Astrocyte of the cerebellum (primary cell): ENCODE data around the gene UNKL.

Experiments
- DNase-seq: peaks from one replicate; pipeline ENCODE4 v3.0.0-alpha.2; 2011; ENCODE audit warnings: low read depth
- H3K4me3 ChIP-seq: 2 replicates; pipeline ENCODE4 v1.5.1; 2011; ENCODE audit warnings: mild to moderate bottlenecking, low read depth, low read length, moderate library complexity
- in situ Hi-C: cut with HindIII; loops from 2 replicates; pipeline ENCODE4 v1.10.0; 2017; ENCODE audit warnings: low sequenced_read_pairs
- TF ChIP-seq, protein P1 (sequence below): IDR thresholded peaks from 2 replicates; pipeline ENCODE4 v1.5.1; 2012; ENCODE audit warnings: low read length, low read depth, moderate library complexity, mild to moderate bottlenecking; ENCODE audit errors: missing control alignments

Gene UNKL, protein sequence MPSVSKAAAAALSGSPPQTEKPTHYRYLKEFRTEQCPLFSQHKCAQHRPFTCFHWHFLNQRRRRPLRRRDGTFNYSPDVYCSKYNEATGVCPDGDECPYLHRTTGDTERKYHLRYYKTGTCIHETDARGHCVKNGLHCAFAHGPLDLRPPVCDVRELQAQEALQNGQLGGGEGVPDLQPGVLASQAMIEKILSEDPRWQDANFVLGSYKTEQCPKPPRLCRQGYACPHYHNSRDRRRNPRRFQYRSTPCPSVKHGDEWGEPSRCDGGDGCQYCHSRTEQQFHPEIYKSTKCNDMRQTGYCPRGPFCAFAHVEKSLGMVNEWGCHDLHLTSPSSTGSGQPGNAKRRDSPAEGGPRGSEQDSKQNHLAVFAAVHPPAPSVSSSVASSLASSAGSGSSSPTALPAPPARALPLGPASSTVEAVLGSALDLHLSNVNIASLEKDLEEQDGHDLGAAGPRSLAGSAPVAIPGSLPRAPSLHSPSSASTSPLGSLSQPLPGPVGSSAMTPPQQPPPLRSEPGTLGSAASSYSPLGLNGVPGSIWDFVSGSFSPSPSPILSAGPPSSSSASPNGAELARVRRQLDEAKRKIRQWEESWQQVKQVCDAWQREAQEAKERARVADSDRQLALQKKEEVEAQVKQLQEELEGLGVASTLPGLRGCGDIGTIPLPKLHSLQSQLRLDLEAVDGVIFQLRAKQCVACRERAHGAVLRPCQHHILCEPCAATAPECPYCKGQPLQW

DNA sequence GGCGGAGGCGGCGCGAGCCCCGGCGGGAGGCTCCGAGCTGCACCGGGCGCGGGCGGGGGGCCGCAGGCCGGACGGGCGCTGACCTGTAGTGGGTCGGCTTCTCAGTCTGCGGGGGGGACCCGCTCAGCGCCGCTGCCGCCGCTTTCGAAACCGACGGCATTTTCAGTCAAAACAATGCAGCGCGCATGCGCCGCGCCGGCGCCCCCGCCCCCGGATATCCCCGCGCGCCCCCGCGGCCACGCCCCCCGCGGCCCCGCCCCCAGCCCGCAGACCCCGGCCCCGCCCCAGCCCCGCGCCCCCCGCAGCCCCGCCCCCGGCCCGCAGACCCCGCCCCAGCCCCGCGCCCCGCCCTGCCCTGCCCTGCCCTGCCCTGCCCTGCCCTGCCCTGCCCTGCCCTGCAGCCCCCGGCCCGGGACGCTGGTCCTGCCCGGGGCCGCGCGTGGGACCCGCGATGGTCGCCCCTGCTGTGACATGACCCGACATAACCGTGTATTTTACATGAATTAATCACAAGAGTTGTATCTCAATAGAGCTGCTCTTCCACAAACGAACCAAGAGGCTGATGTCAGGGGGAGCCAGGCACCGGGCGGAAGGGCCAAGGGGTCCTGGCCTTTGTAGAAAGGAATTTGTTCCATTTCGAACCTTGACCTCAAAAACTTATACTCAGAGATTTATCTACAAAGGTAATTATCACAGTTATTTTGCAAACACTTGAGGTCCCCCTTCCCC, at the start of gene UNKL:
Gene UNKL (minus strand): TSS at position 173 of the 729 bp plus-strand sequence. CDS start 13 bp downstream, at position 160.
- in situ Hi-C loops = no loop called here
- TF ChIP-seq, protein P1, sequence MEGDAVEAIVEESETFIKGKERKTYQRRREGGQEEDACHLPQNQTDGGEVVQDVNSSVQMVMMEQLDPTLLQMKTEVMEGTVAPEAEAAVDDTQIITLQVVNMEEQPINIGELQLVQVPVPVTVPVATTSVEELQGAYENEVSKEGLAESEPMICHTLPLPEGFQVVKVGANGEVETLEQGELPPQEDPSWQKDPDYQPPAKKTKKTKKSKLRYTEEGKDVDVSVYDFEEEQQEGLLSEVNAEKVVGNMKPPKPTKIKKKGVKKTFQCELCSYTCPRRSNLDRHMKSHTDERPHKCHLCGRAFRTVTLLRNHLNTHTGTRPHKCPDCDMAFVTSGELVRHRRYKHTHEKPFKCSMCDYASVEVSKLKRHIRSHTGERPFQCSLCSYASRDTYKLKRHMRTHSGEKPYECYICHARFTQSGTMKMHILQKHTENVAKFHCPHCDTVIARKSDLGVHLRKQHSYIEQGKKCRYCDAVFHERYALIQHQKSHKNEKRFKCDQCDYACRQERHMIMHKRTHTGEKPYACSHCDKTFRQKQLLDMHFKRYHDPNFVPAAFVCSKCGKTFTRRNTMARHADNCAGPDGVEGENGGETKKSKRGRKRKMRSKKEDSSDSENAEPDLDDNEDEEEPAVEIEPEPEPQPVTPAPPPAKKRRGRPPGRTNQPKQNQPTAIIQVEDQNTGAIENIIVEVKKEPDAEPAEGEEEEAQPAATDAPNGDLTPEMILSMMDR = no peak
- no peak for DNase-seq
- peak within 1 kb of the TSS; percentile 85 for H3K4me3 ChIP-seq

DNA sequence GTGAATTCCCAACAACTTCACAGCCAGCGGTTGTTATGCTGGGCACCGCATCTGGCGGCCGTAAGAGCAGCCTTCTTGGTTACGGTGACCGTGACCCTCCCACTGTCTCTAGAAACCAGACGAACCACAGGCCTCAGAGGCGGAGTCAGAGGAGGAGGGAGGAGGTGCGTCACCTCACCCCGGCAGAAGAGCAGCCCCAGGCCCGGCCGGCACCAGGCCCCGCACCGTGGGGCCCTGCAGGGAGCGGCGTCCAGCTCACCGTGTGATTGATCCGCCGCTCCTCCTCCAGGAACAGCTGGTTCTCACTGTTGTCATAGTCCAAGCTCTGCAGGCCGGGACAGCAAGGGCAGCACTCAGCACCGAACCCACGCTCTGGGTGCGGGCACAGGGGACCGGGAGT, 46.6 kb upstream of the UNKL start:
- no peak for DNase-seq
- in situ Hi-C loops = no loop called here
- TF ChIP-seq, protein P1 = no peak
- no peak overlapping the region for H3K4me3 ChIP-seq

DNA sequence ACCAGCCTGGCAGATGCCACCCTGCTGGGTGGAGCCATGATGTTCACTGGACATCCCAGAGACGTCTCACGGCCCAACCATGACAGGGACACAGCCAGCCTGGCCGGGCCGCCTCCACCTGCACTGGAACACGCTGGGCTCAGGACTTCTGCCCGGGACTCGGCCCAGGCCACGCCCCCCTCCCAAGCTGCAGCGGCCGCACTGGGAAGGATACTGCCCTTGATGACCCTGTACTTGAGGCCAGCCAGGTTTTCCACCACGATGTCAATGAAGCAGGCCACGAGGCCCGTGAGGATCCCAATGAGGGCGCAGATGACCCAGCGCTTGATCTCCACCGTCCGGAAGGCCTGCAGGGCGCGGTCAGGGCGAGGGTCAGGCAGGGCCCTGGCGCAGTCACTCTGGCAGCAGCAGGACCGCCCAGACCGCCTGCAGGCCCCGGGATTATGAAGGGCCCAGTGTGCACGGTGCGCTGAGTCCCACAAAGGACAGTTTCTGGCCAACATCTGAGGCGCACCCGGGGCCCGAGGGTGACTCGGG, 46.2 kb upstream of the UNKL start:
- TF ChIP-seq, protein P1 = no peak
- DNase-seq = no peak
- in situ Hi-C loops = no loop called here
- no peak overlapping the region for H3K4me3 ChIP-seq

DNA sequence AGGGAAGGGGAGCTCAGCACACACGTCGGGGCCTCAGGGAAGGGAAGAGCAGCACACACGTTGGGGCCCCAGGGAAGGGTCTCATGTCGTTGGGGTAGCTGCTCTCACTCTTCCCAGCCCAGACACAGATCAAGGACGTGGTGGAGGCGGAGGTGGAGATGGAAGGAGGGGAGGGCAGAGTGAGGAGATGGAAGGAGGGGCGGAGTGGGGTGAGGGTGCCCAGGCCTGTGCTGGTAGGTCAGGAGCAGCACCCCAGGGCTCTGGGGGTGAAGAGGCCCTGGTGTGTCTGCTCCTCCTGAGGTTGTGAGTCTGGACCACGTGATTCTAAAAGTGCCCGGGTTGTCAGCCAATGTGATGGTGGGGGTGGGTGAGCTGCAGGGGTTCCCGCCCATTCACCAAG, 45.5 kb upstream of the UNKL start:
- in situ Hi-C loops = no loop called here
- no peak for DNase-seq
- no peak overlapping the region for H3K4me3 ChIP-seq
- TF ChIP-seq, protein P1 = no peak

DNA sequence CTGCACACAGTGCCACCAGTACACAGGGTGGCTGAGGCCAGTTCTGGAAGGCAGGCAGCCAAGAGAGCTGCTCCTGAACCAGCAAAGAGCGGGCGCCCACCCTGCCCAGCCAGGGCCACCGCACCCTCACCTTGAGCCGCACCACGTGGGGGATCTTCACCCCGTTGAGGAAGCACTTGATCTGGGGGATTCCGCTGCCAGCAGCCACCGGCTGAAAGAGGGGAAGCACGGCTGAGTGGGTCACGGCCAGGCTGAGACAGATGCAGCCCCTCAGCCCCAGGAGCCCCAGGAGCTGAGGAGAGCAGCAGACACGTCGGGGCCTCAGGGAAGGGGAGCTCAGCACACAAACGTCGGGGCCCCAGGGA, 44.5 kb upstream of the UNKL start:
- in situ Hi-C loops = no loop called here
- TF ChIP-seq, protein P1 = no peak
- no peak overlapping the region for H3K4me3 ChIP-seq
- DNase-seq = no peak

DNA sequence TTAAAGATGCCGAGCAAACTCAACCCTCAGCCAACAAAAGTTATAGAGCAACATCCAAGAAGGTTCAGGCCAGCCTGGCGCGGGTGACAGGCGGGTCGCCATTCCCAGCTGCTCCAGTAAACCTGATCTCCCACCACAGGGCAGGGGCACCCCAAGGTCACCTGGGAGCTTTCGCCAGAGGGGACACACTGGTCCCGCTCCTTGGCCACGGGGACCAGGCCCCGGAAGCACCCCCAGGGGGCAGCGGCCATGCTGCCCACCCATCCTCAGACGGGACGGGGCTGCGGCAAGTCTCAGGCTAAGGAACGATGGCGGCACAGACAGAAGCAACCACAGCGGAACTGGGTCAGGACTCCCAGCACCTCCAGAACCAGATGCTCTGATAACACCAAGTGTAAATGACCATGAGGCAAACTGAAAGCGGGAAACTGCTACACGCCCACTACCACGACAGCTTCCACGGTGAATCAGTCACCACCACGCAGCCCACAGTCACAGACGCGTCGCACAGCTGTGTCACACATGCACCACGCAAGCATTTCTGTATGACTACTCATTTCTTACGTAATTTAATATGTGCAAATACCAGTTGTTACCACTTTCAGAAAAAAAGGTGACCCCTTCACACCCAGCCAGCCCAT, 44.0 kb upstream of the UNKL start:
- in situ Hi-C loops = no loop called here
- TF ChIP-seq, protein P1 = no peak
- H3K4me3 ChIP-seq = no peak overlapping the region
- DNase-seq = no peak
